Nucleus accumbens (tissue), 56 donors: Measurements from ENCODE around the gene SLCO1C1.

Experiments
- DNase-seq, 56 donors: peaks; one replicate each; lab custom pipeline; 2025; lab: John Stamatoyannopoulos, UW

SLCO1C1 gene

GRCh38 chr12:20792971-20793370 is 97.8 kb downstream of the SLCO1C1 start:
- no peak for DNase-seq

- peak in 2 of 56 donors; percentile 2 to 11 for DNase-seq
Measured at GRCh38 chr12:20798554-20798953, 103.4 kb downstream of the SLCO1C1 start.

GRCh38 chr12:20800160-20800559 is 105.0 kb downstream of the SLCO1C1 start:
- DNase-seq, result no peak

GRCh38 chr12:20801035-20801434 is 105.9 kb downstream of the SLCO1C1 start:
- no peak for DNase-seq
